ENCODE data around the gene BABAM2.

DNA sequence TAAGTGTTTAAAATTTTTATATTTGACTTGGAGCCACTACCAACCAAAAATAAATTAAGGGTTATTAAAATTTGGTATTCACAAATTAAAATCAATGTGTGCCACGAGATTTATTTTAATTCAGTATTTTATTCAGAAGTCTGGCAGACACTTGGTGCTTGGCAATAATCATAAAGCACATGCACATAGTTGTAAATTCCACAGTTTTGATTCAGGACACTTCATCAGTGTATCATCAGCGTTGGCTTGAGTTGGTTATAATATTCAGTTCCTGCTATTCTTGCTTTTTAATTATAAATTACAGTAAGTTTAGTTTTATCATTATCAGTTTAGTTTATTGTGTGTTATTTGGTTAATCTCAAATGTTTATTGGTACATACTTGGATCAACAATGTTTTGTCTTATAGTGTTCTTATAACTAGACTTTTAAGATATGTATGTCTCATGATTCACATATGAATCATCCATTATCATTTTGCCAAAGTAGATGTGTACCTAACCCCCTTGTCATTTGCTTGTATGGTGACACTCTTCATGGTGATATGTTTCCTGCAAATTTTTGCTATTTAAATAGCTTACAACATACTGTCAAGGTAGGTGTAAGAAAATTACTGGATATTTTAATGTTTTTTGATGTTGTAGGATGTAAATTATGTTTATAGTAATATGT lies 237.9 kb downstream of the BABAM2 start:
- no peak for TF ChIP-seq POLR2A (IDR thresholded peaks at IDR 0.05)
- TF ChIP-seq, protein P1, sequence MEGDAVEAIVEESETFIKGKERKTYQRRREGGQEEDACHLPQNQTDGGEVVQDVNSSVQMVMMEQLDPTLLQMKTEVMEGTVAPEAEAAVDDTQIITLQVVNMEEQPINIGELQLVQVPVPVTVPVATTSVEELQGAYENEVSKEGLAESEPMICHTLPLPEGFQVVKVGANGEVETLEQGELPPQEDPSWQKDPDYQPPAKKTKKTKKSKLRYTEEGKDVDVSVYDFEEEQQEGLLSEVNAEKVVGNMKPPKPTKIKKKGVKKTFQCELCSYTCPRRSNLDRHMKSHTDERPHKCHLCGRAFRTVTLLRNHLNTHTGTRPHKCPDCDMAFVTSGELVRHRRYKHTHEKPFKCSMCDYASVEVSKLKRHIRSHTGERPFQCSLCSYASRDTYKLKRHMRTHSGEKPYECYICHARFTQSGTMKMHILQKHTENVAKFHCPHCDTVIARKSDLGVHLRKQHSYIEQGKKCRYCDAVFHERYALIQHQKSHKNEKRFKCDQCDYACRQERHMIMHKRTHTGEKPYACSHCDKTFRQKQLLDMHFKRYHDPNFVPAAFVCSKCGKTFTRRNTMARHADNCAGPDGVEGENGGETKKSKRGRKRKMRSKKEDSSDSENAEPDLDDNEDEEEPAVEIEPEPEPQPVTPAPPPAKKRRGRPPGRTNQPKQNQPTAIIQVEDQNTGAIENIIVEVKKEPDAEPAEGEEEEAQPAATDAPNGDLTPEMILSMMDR (IDR thresholded peaks at IDR 0.05): no peak
- no peak for TF ChIP-seq POLR2AphosphoS5 (IDR thresholded peaks at IDR 0.05; ENCODE audit: insufficient read depth in 1 of 2, low read depth in 1 of 2)

Data from vagina (tissue), 2 donors.